Stimulated activated effector memory CD8-positive, alpha-beta T cell treated with anti-CD3 and anti-CD28 coated beads, Interleukin-12 subunit alpha, Interleukin-12 subunit beta, amount 100 ng/mL, for 72 hours (primary cell): ENCODE data around the gene NSUN4.
"Not testable (repeated sequence)": the region's sequence is repeated elsewhere in the genome, so short reads cannot be mapped to it uniquely, and the experiment has no call there.

Source experiments
- ATAC-seq: fragments of 150-1000 bp; cut with Tn5 transposase; 2 replicates; pipeline ENCODE4 v1.10.0; 2021
- DNase-seq, 2 donors: peaks; one replicate each; pipeline ENCODE4 v3.0.0; 2021 to 2022; ENCODE audit warnings: low spot score in 2 of 2
- H3K27ac Mint-ChIP-seq: one replicate; pipeline ENCODE4 v1.8.0; 2022; ENCODE audit warnings: mild to moderate bottlenecking, mixed read lengths
- H3K36me3 Mint-ChIP-seq: one replicate; pipeline ENCODE4 v1.8.0; 2022; ENCODE audit warnings: mild to moderate bottlenecking, mixed read lengths
- H3K4me1 Mint-ChIP-seq: one replicate; pipeline ENCODE4 v1.8.0; 2022; ENCODE audit warnings: mixed read lengths
- H3K4me3 Mint-ChIP-seq: one replicate; pipeline ENCODE4 v1.8.0; 2022; ENCODE audit warnings: mild to moderate bottlenecking, mixed read lengths
- H3K9me3 Mint-ChIP-seq: one replicate; pipeline ENCODE4 v1.8.0; 2022; ENCODE audit warnings: mixed read lengths

NSUN4 gene

DNA sequence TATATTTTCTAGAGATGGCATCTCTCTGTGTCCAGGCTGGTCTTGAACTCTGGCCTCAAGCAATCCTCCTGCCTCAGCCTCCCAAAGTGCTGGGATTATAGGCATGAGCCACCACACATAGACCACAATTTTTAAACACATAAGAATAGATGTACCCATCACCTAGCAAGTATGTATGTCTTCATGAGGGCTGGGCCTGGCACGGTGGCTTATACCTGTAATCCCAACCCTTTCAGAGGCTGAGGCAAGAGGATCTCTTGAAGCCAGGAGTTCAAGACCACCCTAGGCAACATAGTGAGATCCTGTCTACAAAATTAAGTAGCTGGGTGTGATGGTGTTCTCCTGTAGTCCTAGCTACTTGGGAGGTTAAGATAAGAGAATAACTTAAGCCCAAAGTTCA, 23.3 kb upstream of the NSUN4 start:
- no peak for ATAC-seq
- no peak for DNase-seq
- H3K4me1 Mint-ChIP-seq = no peaks in the 10 kb centered on the region
- no peaks in the 10 kb centered on the region for H3K9me3 Mint-ChIP-seq
- peaks cover 66% of the 10 kb centered on the region for H3K36me3 Mint-ChIP-seq
- H3K4me3 Mint-ChIP-seq = no peak overlapping the region
- peak overlapping the region; percentile 6 for H3K27ac Mint-ChIP-seq

DNA sequence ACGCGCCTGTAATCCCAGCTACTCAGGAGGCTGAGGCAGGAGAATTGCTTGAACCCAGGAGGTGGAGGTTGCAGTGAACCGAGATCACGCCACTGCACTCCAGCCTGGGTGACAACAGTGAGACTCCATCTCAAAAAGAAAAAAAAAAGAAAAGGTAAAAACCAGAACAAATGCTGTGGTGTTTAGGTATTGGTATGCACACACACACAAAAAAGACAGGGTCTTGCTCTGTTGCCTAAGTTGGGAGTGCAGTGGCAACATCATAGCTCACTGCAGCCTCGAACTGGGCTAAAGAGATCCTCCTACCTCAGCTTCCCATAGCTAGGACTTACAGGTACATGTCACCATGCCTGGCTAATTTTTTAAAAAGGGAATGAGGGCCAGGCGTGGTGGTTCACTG, 21.3 kb upstream of the NSUN4 start:
- not testable (repeated sequence) for ATAC-seq, DNase-seq, H3K9me3 Mint-ChIP-seq, H3K4me3 Mint-ChIP-seq, H3K4me1 Mint-ChIP-seq, H3K27ac Mint-ChIP-seq
- H3K36me3 Mint-ChIP-seq = peaks cover 46% of the 10 kb centered on the region

DNA sequence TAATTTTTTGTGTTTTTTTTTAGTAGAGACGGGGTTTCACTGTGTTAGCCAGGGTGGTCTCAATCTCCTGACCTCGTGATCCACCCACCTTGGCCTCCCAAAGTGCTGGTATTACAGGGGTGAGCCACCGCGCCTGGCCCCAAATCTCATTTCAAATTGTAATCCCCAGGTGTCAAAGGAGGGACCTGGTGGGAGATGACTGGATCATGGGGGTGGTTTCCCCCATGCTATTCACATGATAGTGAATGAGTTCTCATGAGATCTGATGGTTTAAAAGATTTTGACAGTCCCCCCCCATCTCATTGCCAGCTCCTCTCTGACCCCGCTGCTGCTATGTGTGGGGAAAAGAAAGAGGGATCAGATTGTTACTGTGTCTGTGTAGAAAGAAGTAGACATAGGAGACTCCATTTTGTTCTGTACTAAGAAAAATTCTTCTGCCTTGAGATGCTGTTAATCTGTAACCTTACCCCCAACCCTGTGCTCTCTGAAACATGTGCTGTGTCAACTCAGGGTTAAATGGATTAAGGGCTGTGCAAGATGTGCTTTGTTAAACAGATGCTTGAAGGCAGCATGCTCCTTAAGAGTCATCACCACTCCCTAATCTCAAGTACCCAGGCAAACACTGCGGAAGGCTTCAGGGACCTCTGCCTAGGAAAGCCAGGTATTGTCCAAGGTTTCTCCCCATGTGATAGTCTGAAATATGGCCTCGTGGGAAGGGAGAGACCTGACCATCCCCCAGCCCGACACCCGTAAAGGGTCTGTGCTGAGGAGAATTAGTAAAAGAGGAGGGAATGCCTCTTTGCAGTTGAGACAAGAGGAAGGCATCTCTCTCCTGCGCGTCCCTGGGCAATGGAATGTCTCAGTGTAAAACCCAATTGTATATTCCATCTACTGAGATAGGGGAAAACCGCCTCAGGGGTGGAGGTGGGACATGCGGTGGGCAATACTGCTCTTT, 20.4 kb upstream of the NSUN4 start:
- DNase-seq, H3K9me3 Mint-ChIP-seq, H3K4me1 Mint-ChIP-seq, H3K4me3 Mint-ChIP-seq, ATAC-seq: not testable (repeated sequence)
- H3K27ac Mint-ChIP-seq = peak overlapping the region; percentile 18
- H3K36me3 Mint-ChIP-seq = peaks cover 37% of the 10 kb centered on the region

DNA sequence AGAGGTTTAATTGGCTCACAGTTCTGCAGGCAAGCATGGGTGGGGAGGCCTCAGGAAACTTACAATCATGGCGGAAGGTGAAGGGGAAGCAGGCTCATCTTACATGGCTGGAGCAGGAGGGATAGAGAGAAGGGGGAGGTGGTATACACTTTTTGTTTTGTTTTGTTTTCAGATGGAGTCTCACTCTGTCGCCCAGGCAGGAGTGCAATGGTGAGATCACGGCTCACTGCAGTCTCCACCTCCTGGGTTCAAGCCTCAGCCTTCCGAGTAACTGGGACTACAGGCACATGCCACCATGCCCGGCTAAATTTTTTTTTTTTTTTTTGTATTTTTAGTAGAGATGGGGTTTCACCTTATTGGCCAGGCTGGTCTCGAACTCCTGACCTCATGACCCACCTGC, 18.4 kb upstream of the NSUN4 start:
- H3K4me1 Mint-ChIP-seq, ATAC-seq: not testable (repeated sequence)

DNA sequence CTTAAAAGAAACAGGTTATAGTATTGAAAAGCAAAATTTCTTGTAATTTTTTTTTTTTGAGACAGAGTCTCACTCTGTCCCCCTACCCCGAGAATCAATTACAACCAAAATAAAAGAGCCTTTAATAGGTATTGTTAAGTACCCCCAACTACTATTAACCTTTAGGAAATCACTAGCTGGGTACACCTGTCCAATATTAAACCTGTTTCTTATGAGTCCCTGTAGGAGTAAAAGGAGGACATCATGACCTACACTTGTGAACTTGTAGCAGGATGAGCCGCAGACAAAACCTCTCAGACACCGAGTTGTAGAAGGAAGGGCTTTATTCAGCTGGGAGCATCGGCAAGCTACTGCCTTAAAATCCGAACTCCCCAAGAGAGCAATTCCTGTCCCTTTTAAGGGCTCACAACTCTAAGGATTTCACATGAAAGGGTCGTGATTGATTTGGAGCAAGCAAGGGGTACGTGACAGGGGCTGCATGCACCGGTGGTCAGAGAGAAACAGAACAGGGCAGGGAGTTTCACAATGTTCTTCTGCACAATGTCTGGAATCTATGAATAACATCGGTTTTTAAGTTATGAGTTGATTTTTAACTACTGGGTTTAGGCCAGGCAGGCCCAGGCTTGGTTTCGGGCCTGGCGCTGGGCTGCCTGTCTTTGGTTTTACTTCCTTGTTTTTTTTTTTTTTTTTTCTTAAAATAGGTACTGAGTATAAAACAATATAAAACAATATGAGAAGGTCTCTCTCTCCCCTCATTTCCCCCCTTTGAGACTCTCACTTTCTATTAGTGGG, 15.1 kb upstream of the NSUN4 start:
- H3K9me3 Mint-ChIP-seq, ATAC-seq, H3K4me3 Mint-ChIP-seq, H3K4me1 Mint-ChIP-seq, DNase-seq, H3K36me3 Mint-ChIP-seq, H3K27ac Mint-ChIP-seq: not testable (repeated sequence)

More for the DNA sequence above, 18.4 kb upstream of the NSUN4 start:
- H3K36me3 Mint-ChIP-seq = peaks cover 17% of the 10 kb centered on the region
- H3K9me3 Mint-ChIP-seq, DNase-seq, H3K27ac Mint-ChIP-seq, H3K4me3 Mint-ChIP-seq: not testable (repeated sequence)

DNA sequence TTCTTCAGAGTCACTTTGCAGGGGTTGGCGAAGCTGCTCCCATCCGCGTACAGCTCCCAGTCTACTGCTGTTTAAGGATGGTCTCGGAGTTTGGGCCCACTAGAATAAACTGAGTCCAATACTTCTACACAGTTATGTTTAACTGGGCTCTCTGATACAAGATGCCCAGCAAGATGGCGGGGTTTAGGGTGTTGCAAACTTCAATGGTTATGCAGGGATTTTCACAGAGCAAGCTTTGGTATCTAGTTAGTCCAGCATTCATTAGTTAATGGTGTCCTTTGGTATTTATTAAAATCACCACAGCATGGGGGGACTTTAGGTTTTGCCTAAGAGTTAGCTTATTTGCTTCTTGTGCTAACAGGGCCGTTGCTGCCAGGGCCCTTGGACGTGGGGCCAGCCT, 12.4 kb upstream of the NSUN4 start:
- H3K36me3 Mint-ChIP-seq, DNase-seq, H3K4me3 Mint-ChIP-seq, H3K27ac Mint-ChIP-seq, ATAC-seq, H3K4me1 Mint-ChIP-seq, H3K9me3 Mint-ChIP-seq: not testable (repeated sequence)

DNA sequence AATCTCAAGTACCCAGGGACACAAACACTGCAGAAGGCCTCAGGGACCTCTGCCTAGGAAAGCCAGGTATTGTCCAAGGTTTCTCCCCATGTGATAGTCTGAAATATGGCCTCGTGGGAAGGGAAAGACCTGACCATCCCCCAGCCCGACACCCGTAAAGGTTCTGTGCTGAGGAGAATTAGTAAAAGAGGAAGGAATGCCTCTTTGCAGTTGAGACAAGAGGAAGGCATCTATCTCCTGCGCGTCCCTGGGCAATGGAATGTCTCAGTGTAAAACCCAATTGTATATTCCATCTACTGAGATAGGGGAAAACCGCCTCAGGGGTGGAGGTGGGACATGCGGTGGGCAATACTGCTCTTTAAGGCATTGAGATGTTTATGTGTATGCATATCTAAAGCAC, 10.8 kb upstream of the NSUN4 start:
- not testable (repeated sequence) for H3K4me1 Mint-ChIP-seq, H3K9me3 Mint-ChIP-seq

DNA sequence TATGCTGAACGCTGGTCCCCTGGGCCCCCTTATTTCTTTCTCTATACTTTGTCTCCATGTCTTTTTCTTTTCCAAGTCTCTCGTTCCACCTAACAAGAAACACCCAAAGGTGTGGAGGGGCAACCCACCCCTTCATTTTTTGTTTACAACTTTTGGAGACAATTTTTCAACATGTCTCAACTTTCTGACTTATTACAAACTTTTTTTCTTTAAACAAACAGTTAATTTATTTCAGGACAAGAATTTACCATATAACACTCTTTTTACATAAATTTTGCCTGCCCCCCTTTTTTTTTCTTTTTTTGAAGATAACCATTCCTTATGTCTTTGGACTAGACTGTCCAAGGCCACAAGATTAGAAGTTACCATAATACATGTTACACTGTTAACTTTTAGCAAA, 10.2 kb upstream of the NSUN4 start:
- H3K4me1 Mint-ChIP-seq, H3K27ac Mint-ChIP-seq, ATAC-seq, H3K36me3 Mint-ChIP-seq, DNase-seq, H3K9me3 Mint-ChIP-seq, H3K4me3 Mint-ChIP-seq: not testable (repeated sequence)

More for the DNA sequence above, 10.8 kb upstream of the NSUN4 start:
- not testable (repeated sequence) for H3K27ac Mint-ChIP-seq, H3K36me3 Mint-ChIP-seq, ATAC-seq, H3K4me3 Mint-ChIP-seq, DNase-seq

DNA sequence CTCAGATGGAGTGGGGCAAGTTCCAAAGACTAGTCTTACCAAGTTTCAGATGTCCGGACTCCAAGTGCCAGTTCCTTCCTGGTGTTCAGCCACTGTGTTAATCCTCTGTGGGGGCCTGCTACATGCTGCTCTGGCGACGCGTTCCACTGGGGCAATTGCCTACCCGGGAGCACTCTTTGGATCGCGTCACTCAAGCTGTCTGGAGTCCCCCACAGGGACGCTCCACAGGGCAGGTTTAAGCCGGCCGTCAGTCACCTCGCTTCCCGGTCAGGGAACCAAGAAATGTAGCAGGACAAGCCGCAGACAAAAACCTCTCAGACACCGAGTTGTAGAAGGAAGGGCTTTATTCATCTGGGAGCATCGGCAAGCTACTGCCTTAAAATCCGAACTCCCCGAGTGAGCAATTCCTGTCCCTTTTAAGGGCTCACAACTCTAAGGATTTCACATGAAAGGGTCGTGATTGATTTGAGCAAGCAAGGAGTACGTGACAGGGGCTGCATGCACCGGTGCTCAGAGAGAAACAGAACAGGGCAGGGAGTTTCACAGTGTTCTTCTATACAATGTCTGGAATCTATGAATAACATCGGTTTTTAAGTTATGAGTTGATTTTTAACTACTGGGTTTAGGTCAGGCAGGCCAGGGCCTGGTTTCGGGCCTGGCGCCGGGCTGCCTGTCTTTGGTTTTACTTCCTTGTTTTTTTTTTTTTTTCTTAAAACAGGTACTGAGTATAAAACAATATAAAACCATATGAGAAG, 8.6 kb upstream of the NSUN4 start:
- Mint-ChIP-seq H3K4me3 (peak overlapping the region; percentile 11), H3K27ac (peak overlapping the region; percentile 24)
- not testable (repeated sequence) for H3K36me3 Mint-ChIP-seq, H3K9me3 Mint-ChIP-seq, DNase-seq, ATAC-seq, H3K4me1 Mint-ChIP-seq

DNA sequence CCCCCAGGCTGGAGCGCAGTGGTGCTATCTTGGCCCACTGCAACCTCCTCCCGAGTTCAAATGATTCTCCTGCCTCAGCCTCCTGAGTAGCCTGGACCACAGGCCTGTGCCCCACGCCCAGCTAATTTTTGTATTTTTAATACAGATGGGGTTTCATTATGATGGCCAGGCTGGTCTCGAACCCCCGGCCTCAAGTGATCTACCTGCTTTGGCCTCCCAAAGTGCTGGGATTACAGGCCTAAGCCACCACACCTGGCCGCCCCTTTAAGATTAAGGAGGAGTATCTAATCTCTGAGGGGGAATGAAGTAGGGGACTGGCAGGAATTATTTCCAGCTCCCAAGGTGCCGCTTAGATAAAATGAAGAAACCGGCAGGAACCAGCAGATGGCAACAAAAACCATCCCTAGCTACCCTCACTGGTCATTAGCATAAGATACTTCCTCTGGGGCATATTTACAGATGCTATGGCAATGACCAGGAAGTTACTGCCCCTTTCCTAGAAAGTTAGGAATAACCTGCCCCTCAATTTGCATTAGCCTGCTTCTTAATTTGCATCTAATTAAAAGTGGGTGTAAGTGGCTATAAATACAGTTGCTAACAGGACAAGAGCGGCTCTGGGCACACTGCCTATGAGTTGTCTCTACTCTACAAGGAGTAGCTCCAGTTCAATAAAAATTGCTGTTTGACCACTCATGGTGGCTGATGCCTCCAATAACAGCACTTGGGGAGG, 7.1 kb upstream of the NSUN4 start:
- H3K4me1 Mint-ChIP-seq = no peaks in the 10 kb centered on the region
- H3K36me3 Mint-ChIP-seq = no peaks in the 10 kb centered on the region
- DNase-seq = no peak
- no peak overlapping the region for H3K27ac Mint-ChIP-seq
- H3K4me3 Mint-ChIP-seq = no peak overlapping the region
- no peak for ATAC-seq
- no peaks in the 10 kb centered on the region for H3K9me3 Mint-ChIP-seq

DNA sequence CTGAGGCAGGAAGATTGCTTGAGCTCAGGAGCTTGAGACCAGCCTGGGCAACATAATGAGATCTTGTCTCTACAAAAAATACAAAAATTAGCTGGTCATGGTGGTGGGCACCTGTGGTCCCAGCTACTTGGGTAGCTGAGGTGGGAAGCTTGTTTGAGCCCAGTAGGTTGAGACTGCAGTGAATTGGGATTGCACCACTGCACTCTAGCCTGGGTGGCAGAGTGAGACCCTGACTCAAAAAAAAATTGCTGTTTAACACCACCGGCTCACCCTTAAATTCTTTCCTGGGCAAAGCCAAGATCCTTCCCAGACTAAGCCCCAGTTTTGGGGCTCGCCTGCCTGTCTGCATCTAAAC, 6.6 kb upstream of the NSUN4 start:
- H3K9me3 Mint-ChIP-seq = no peaks in the 10 kb centered on the region
- no peak overlapping the region for H3K27ac Mint-ChIP-seq
- H3K36me3 Mint-ChIP-seq = no peaks in the 10 kb centered on the region
- no peak for DNase-seq
- no peak overlapping the region for H3K4me3 Mint-ChIP-seq
- ATAC-seq = no peak
- no peaks in the 10 kb centered on the region for H3K4me1 Mint-ChIP-seq

DNA sequence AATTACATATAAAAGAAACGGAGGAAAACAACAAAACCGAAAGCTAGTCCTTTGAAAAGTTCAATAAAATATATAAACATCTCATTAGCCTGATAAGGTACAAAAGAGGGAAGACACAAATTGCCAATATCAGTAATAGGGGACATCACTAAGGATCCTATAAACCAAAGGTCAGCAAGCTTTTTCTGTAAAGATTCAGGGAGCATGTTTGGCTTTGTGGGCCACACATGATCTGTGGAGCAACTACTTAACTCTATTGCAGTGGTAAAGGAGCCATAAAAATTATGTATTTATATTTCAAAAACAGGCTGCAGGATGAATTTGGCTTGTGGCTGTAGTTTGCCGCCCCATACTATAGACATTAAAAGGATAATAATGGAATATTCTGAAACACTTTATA, 5.5 kb upstream of the NSUN4 start:
- DNase-seq (no peak), ATAC-seq (no peak)
- no peak overlapping the region for H3K27ac Mint-ChIP-seq
- H3K4me1 Mint-ChIP-seq = peaks cover 6% of the 10 kb centered on the region
- H3K36me3 Mint-ChIP-seq = peaks cover 5% of the 10 kb centered on the region
- H3K4me3 Mint-ChIP-seq = no peak overlapping the region
- no peaks in the 10 kb centered on the region for H3K9me3 Mint-ChIP-seq

DNA sequence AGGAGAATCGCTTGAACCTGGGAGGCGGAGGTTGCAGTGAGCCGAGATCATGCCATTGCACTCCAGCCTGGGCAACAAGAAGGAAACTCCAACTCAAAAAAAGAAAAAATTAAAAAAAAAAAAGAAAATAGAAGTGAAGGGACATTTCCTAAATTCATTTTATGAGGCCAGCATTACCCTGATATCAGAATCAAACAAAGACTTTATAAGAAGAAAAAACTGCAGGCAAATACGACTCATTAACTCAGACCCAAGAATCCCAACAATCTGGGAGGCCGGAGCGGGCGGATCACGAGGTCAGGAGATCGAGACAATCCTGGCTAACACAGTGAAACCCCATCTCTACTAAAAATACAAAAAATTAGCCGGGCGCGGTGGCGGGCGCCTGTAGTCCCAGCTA, 3.2 kb upstream of the NSUN4 start:
- not testable (repeated sequence) for H3K9me3 Mint-ChIP-seq, ATAC-seq, H3K4me3 Mint-ChIP-seq, DNase-seq, H3K27ac Mint-ChIP-seq
- Mint-ChIP-seq H3K4me1 (peaks cover 29% of the 10 kb centered on the region), H3K36me3 (peaks cover 28% of the 10 kb centered on the region)

DNA sequence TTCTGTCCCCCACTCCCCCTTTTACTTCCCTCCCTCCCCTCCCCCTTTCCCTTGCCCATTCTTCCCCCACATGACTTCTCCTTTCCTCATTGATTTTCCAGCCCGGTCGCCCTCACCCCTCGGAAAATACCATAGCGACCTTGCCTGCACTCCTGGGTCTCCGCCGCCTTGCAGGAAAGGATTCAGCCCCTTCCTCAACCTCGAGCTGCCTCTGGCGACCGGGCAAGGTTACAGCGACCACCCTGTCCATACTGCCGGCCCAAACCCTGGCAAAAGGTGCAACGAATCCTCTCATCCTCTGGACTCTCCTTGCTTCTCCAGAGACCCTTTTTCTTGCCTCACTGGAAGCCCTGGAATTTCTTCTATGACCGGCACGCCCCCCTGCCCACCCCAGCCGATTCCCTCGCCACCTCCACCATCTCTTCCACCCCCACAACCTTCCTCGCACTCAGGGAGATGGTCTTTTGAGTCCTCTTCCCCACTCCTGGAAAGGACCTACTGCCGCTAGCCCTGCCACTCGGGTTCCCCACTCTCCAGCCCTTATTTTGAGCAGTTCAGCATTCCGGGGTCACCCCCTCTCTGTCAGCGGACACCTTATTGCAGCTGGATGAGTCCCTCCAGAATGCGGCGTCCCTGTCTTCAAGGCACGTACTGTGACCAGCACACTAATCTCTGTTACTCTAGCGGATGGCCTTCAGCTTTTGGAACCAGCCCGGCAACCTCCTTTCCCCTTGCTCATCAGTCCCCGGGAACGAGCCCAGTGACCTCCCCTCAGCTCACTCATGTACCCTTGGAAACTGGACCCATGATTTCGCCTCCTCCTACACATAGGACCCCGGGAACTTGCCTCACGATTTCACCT, 846 bp downstream of the NSUN4 start:
- ATAC-seq (no peak), DNase-seq (no peak)
- H3K4me3 Mint-ChIP-seq = peak overlapping the region; percentile 96
- peaks cover 55% of the 10 kb centered on the region for H3K36me3 Mint-ChIP-seq
- no peaks in the 10 kb centered on the region for H3K9me3 Mint-ChIP-seq
- peaks cover 62% of the 10 kb centered on the region for H3K4me1 Mint-ChIP-seq
- peak overlapping the region; percentile 97 for H3K27ac Mint-ChIP-seq
